Gastroesophageal sphincter (tissue), 4 donors: ENCODE results near the gene SMIM26. TPM values are rescaled to one million over a fixed set of nuclear protein-coding genes. Genes with fewer than 3 reads are reported as not detected.
A peak's percentile ranks its signal among the peaks of the same experiment; 100 is the strongest.

ENCODE experiments used
- ATAC-seq: fragments of 150-250 bp; one replicate; pipeline ENCODE4 v1.9.1; 2016; ENCODE audit warnings: mild to moderate bottlenecking, moderate library complexity
- H3K27ac ChIP-seq, 4 donors: fragments of 200-600 bp; sonication (generic) in 3 of 4; 1 replicate in 3 of 4; 2 replicates in 1 of 4; pipeline ENCODE4 v1.5.1; 2016 to 2019
- H3K27me3 ChIP-seq: fragments of 200-600 bp; sonication (generic); one replicate; pipeline ENCODE4 v1.5.1; 2019
- H3K36me3 ChIP-seq, 2 donors: fragments of 200-600 bp; sonication (generic); one replicate each; pipeline ENCODE4 v1.5.1; 2019; ENCODE audit warnings: control low read depth in 1 of 2
- H3K4me1 ChIP-seq, 3 donors: fragments of 200-600 bp; sonication (generic); 1 replicate in 2 of 3; 2 replicates in 1 of 3; pipeline ENCODE4 v1.5.1; 2016 to 2019; ENCODE audit warnings: control low read depth in 2 of 3
- H3K4me3 ChIP-seq, 2 donors: fragments of 200-600 bp; sonication (generic); one replicate each; pipeline ENCODE4 v1.5.1; 2019; ENCODE audit warnings: mild to moderate bottlenecking in 1 of 2, moderate library complexity in 1 of 2
- H3K9me3 ChIP-seq, 3 donors: fragments of 200-600 bp; sonication (generic); one replicate each; pipeline ENCODE4 v1.5.1; 2017 to 2019; ENCODE audit warnings: control low read depth in 2 of 3
- CTCF ChIP-seq, 4 experiments: fragments of 200-600 bp in 2 of 4; fragments of 450-650 bp in 2 of 4; sonication (generic) in 1 of 4; IDR thresholded peaks; one replicate each; pipeline ENCODE4 v1.5.1; 2017 to 2019; ENCODE audit warnings: antibody characterized with exemption in 4 of 4, mild to moderate bottlenecking in 2 of 4, moderate library complexity in 2 of 4
- EP300 ChIP-seq: sonication (generic); formaldehyde crosslinking; IDR thresholded peaks from one replicate; pipeline ENCODE4 v1.6.1; 2017; ENCODE audit warnings: antibody characterized with exemption, mild to moderate bottlenecking
- POLR2A ChIP-seq, 2 donors: fragments of 450-650 bp; IDR thresholded peaks; one replicate each; pipeline ENCODE4 v1.6.1; 2017; ENCODE audit warnings: antibody characterized with exemption in 2 of 2, mild to moderate bottlenecking in 2 of 2, moderate library complexity in 1 of 2
- POLR2AphosphoS5 ChIP-seq: sonication (generic); formaldehyde crosslinking; IDR thresholded peaks from one replicate; pipeline ENCODE4 v1.6.1; 2017; ENCODE audit warnings: antibody characterized with exemption
- WGBS, 2 donors: methylation state at CpG; one replicate each; pipeline ENCODE4 v1.1.5; 2018; ENCODE audit warnings: low coverage in 1 of 2; 5-methylcytosine and 5-hydroxymethylcytosine counted together
- small RNA-seq, 4 donors: library from RNA; depleted of rRNA; stranded (forward); fragments of <200 nt; gene quantifications; one replicate each; pipeline ENCODE3, GENCODE V24; 2016
- total RNA-seq, 4 donors: library from RNA; depleted of rRNA; stranded (reverse); fragments of >200 nt; gene quantifications; one replicate each; pipeline ENCODE4 v1.1.0, GENCODE V29; 2016

The SMIM26 gene
- total RNA-seq, 4 donors from 2014 or later = 94.3 to 217 (median 164) TPM

GRCh38 chr20:18613553-18613952 is 46.3 kb downstream of the SMIM26 start:
- peaks cover 0 to 23% (median 5%) of the 10 kb centered on the region in 3 donors for H3K4me1 ChIP-seq
- H3K4me3 ChIP-seq = no peak overlapping the region
- no peaks in the 10 kb centered on the region for H3K27me3 ChIP-seq
- peaks cover 0 to 28% of the 10 kb centered on the region in 2 donors for H3K36me3 ChIP-seq
- H3K27ac ChIP-seq = no peak overlapping the region
- no peak for TF ChIP-seq CTCF (IDR thresholded peaks at IDR 0.05)
- no peak for TF ChIP-seq POLR2AphosphoS5
- no peak for TF ChIP-seq POLR2A (IDR thresholded peaks at IDR 0.05)
- TF ChIP-seq EP300 = no peak
- no peaks in the 10 kb centered on the region for H3K9me3 ChIP-seq
- 43 to 83% methylated on average over 1 of the region's 2 CpGs for WGBS, 2 donors
- ATAC-seq = no peak

- H3K27me3 ChIP-seq = no peaks in the 10 kb centered on the region
These were observed 47.0 kb downstream of the SMIM26 start for GRCh38 chr20:18614244-18614643.

GRCh38 chr20:18615020-18615650 is 47.9 kb downstream of the SMIM26 start:
- 18 to 68% methylated on average over 2 to 5 of the region's 5 CpGs for WGBS, 2 donors
- ATAC-seq = no peak
- H3K4me3 ChIP-seq = no peak overlapping the region
- H3K27me3 ChIP-seq = no peaks in the 10 kb centered on the region
- peaks cover 0 to 16% of the 10 kb centered on the region in 2 donors for H3K36me3 ChIP-seq
- no peak for TF ChIP-seq EP300
- TF ChIP-seq POLR2AphosphoS5 = no peak
- TF ChIP-seq CTCF (IDR thresholded peaks at IDR 0.05) = no peak
- TF ChIP-seq POLR2A (IDR thresholded peaks at IDR 0.05) = no peak
- no peaks in the 10 kb centered on the region for H3K9me3 ChIP-seq
- peak overlapping the region in 1 of 4 donors; percentile 15 for H3K27ac ChIP-seq
- peaks cover 0 to 23% (median 5%) of the 10 kb centered on the region in 3 donors for H3K4me1 ChIP-seq

More at GRCh38 chr20:18614244-18614643, 47.0 kb downstream of the SMIM26 start:
- ATAC-seq = no peak
- TF ChIP-seq EP300 = no peak
- TF ChIP-seq CTCF (IDR thresholded peaks at IDR 0.05) = no peak
- no peak for TF ChIP-seq POLR2AphosphoS5
- no peak for TF ChIP-seq POLR2A (IDR thresholded peaks at IDR 0.05)
- WGBS, 2 donors = 87 to 89% methylated on average over 3 to 4 of the region's 5 CpGs
- Histone ChIP-seq H3K4me1 (peaks cover 0 to 23% (median 5%) of the 10 kb centered on the region in 3 donors), H3K36me3 (peaks cover 0 to 25% of the 10 kb centered on the region in 2 donors), H3K4me3 (no peak overlapping the region), H3K27ac (no peak overlapping the region), H3K9me3 (no peaks in the 10 kb centered on the region)

Small RNA genes lying within 50 kb of the gene (small RNA-seq; reads per million reads assigned to genes)
- gene RN7SL638P = 0 reads per million in 4 donors
- gene RNU6ATAC34P = 0 reads per million in 4 donors

Other genes with a start within 250 kb of the SMIM26 start
- 1 to 10 TPM; 1.4 to 2.3 (median 2.0) TPM for gene DZANK1, start 100.4 kb upstream of the SMIM26 start, total RNA-seq
- gene POLR3F, start 100.0 kb upstream of the SMIM26 start, total RNA-seq = 10 to 100 TPM in 3 of 4 donors, 1 to 10 TPM in 1; 8.7 to 16.4 (median 13.1) TPM
- 10 to 100 TPM; 14.9 to 27.0 (median 21.2) TPM for gene RBBP9, start 70.2 kb upstream of the SMIM26 start, total RNA-seq
- 10 to 100 TPM; 18.6 to 27.5 (median 20.2) TPM for gene SEC23B, start 59.5 kb upstream of the SMIM26 start, total RNA-seq
- 10 to 100 TPM; 12.1 to 44.9 (median 19.9) TPM for gene DTD1, start 20.6 kb downstream of the SMIM26 start, total RNA-seq
- not detected for gene SCP2D1, start 246.4 kb downstream of the SMIM26 start, total RNA-seq